ENCODE data around the gene STMN3.

Gene STMN3

GRCh38 chr20:63653041-63653973 lies at the start of gene STMN3:
Gene STMN3, minus strand, starts transcription at chr20:63653424. Its CDS starts 79 bp downstream, at chr20:63653345.
- peak; percentile 89 for DNase-seq

GRCh38 chr20:63702036-63702665 lies 48.9 kb upstream of the STMN3 start:
- no peak for DNase-seq

- no peak for DNase-seq
Measured at GRCh38 chr20:63701329-63702035, 48.3 kb upstream of the STMN3 start.

GRCh38 chr20:63701051-63701328 lies 47.8 kb upstream of the STMN3 start:
- DNase-seq: no peak

GRCh38 chr20:63700199-63701050 lies 47.2 kb upstream of the STMN3 start:
- DNase-seq: no peak

GRCh38 chr20:63699466-63700198 lies 46.4 kb upstream of the STMN3 start:
- no peak for DNase-seq

GRCh38 chr20:63698739-63699465 lies 45.7 kb upstream of the STMN3 start:
- DNase-seq: no peak

GRCh38 chr20:63697868-63698545 lies 44.8 kb upstream of the STMN3 start:
- DNase-seq: no peak

- no peak for DNase-seq
Measured at GRCh38 chr20:63697357-63697867, 44.2 kb upstream of the STMN3 start.

- DNase-seq: no peak
Measured at GRCh38 chr20:63696628-63697356, 43.6 kb upstream of the STMN3 start, which contains the start of gene TNFRSF6B. Gene TNFRSF6B, plus strand, starts transcription at chr20:63696652. Its CDS starts 116 bp downstream, at chr20:63696768.

GRCh38 chr20:63696306-63696627 lies 43.0 kb upstream of the STMN3 start:
- no peak for DNase-seq

GRCh38 chr20:63695424-63696305 lies 42.4 kb upstream of the STMN3 start:
- no peak for DNase-seq

GRCh38 chr20:63694584-63695423 lies 41.6 kb upstream of the STMN3 start:
- DNase-seq: no peak

- no peak for DNase-seq
Measured at GRCh38 chr20:63693733-63694583, 40.7 kb upstream of the STMN3 start.

GRCh38 chr20:63693083-63693732 lies 40.0 kb upstream of the STMN3 start:
- DNase-seq: no peak

GRCh38 chr20:63692436-63693082 lies 39.3 kb upstream of the STMN3 start:
- no peak for DNase-seq

All from GDM1 (cell line).